Measurements from ENCODE around the gene ZBTB25. TPM values are rescaled to one million over a fixed set of nuclear protein-coding genes. Genes with fewer than 3 reads are reported as not detected.

The ZBTB25 gene
- polyA plus RNA-seq, 1 experiment: 6.1 TPM

DNA sequence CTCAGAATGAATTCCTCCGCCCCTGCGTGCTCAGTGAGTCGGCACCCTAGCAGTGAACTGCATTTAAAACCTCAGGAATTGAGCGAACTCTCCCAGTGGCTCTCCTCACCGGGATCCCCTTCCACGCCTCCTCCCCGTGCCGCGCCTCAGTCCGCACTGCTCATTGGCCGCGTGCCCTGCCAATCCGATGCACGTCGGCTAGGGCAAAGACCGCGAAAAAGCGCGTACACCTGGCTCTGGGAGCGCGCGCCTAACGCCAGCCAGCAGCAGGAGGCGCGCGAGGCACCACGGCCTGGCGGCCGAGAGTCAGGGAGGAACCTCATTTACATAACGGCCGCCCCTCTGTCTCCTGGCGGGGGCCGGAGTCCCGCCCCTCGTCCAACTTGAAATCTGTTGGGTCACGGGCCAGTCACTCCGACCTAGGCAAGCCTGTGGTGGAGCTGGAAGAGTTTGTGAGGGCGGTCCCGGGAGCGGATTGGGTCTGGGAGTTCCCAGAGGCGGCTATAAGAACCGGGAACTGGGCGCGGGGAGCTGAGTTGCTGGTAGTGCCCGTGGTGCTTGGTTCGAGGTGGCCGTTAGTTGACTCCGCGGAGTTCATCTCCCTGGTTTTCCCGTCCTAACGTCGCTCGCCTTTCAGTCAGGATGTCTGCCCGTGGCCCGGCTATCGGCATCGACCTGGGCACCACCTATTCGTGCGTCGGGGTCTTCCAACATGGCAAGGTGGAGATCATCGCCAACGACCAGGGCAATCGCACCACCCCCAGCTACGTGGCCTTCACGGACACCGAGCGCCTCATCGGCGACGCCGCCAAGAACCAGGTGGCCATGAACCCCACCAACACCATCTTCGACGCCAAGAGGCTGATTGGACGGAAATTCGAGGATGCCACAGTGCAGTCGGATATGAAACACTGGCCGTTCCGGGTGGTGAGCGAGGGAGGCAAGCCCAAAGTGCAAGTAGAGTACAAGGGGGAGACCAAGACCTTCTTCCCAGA lies 36.9 kb upstream of the ZBTB25 start, which contains the start of gene HSPA2:
Gene HSPA2, plus strand, starts transcription at position 534 of the 995 bp plus-strand sequence. Its CDS starts 109 bp downstream, at position 643.
- ChIA-PET CTCF (interaction anchor here (0.6 to 7.9 kb wide), 25 partner anchors 10 to 224 kb away, joined by 3 to 91 read pairs (median 3); no protein-coding TSS in a partner anchor), POLR2A (interaction anchor here (0.5 to 1.1 kb wide), 11 partner anchors 8 to 114 kb away, joined by 3 to 6 read pairs (median 4); partner anchors contain the start of gene ZBTB1)
- Histone ChIP-seq H3K27me3 (ENCODE audit: control insufficient read depth, insufficient read depth, low read length) (no peaks in the 10 kb centered on the region), H3K36me3 (ENCODE audit: control insufficient read depth, insufficient read depth, low read length) (no peaks in the 10 kb centered on the region), H3K4me3 (ENCODE audit: low read depth, low read length) (peak within 1 kb of the TSS; percentile 55)
- DNase-seq (ENCODE audit: low read depth): peak; percentile 96
- TF ChIP-seq, protein P1, sequence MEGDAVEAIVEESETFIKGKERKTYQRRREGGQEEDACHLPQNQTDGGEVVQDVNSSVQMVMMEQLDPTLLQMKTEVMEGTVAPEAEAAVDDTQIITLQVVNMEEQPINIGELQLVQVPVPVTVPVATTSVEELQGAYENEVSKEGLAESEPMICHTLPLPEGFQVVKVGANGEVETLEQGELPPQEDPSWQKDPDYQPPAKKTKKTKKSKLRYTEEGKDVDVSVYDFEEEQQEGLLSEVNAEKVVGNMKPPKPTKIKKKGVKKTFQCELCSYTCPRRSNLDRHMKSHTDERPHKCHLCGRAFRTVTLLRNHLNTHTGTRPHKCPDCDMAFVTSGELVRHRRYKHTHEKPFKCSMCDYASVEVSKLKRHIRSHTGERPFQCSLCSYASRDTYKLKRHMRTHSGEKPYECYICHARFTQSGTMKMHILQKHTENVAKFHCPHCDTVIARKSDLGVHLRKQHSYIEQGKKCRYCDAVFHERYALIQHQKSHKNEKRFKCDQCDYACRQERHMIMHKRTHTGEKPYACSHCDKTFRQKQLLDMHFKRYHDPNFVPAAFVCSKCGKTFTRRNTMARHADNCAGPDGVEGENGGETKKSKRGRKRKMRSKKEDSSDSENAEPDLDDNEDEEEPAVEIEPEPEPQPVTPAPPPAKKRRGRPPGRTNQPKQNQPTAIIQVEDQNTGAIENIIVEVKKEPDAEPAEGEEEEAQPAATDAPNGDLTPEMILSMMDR (IDR thresholded peaks at IDR 0.05; ENCODE audit: insufficient read depth, low read depth, low read length): peak; percentile 92

DNA sequence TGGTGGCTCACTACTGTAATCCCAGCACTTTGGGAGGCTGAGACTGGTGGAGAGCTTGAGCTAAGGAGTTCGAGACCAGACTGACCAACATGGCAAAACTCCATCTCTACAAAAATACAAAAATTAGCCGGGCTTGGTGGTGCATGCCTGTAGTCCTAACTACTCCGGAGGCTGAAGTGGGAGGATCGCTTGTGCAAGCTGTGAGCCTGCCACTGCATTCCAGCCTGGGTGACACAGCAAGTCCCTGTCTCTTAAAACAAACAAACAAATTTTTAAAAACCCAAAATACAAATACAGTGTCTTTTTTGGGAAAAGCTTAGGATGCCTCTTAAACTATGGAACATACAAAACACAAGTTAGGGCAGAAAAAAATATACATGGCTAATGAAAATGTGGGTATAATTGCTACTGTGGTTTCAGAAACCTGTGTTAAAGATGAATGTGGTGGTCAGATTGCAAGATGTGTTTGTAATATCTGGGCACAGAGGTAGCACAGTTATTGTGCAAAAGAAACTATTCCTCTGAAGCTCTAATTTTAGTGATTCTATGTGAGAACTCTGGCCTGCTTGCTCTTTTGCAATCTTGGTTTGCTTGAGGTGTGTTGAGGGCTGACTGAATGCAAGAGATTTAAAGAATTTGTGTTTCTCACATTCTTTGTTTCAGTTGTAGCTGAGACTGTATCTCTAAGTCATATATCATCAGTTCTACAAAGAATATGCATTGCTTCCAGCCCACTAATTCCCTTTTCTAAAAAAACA lies 33.0 kb upstream of the ZBTB25 start:
- DNase-seq (ENCODE audit: low read depth): peak; percentile 33
- ChIA-PET CTCF (interaction anchor here (0.6 to 7.9 kb wide), 9 partner anchors 12 to 351 kb away, joined by 3 to 91 read pairs (median 5); no protein-coding TSS in a partner anchor), POLR2A (no interaction called here)
- Histone ChIP-seq H3K27me3 (ENCODE audit: control insufficient read depth, insufficient read depth, low read length) (no peaks in the 10 kb centered on the region), H3K36me3 (ENCODE audit: control insufficient read depth, insufficient read depth, low read length) (no peaks in the 10 kb centered on the region), H3K4me3 (ENCODE audit: low read depth, low read length) (no peak overlapping the region)
- TF ChIP-seq, protein P1 (IDR thresholded peaks at IDR 0.05; ENCODE audit: insufficient read depth, low read depth, low read length): no peak

DNA sequence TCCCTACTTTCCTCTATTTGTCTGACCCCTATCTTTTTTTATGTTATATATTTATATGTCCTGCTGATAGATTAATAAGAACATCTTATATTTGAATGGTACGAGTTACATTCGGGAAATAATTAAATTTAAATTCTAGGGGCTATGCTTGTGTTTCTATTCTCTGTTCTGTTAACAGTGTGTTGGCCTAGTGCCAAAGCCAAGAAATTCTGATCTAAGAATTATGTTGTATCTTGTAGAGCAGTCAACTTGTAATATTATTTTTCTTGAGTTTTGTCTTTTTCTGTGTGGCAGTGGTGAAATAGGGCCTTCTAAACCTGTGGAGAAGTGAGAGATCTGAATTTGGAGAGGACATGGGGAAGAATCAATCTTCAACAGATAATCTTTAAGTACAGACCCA lies 27.9 kb upstream of the ZBTB25 start:
- Histone ChIP-seq H3K4me3 (ENCODE audit: low read depth, low read length) (no peak overlapping the region), H3K27me3 (ENCODE audit: control insufficient read depth, insufficient read depth, low read length) (no peaks in the 10 kb centered on the region), H3K36me3 (ENCODE audit: control insufficient read depth, insufficient read depth, low read length) (no peaks in the 10 kb centered on the region)
- ChIA-PET CTCF (no interaction called here), POLR2A (no interaction called here)
- TF ChIP-seq, protein P1 (IDR thresholded peaks at IDR 0.05; ENCODE audit: insufficient read depth, low read depth, low read length): no peak
- no peak for DNase-seq (ENCODE audit: low read depth)

DNA sequence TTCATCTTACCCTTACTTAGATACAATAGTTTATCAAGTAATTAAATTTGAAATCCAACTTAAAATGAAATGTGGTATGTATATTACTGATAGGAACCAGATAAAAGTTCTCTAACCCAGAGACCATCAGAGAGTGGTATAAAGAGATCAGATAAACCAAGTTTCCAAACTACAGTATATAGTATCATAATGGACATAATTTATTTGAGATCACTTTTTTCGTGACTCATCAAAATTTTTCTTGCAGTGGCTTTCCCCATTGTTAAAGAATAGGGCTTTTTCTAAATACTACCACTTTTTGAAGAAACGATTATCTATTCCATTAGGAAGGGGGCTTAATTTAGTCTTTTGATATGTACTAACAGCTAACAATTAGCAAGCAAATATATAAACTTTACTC lies 21.7 kb upstream of the ZBTB25 start:
- CTCF ChIA-PET: interaction anchor here (0.7 to 1.9 kb wide), 3 partner anchors 9 to 16 kb away, joined by 3 to 9 read pairs (median 4); no protein-coding TSS in a partner anchor
- DNase-seq (ENCODE audit: low read depth): no peak
- H3K27me3 ChIP-seq (ENCODE audit: control insufficient read depth, insufficient read depth, low read length): no peaks in the 10 kb centered on the region
- no peak overlapping the region for H3K4me3 ChIP-seq (ENCODE audit: low read depth, low read length)
- TF ChIP-seq, protein P1 (IDR thresholded peaks at IDR 0.05; ENCODE audit: insufficient read depth, low read depth, low read length): no peak
- POLR2A ChIA-PET: no interaction called here
- H3K36me3 ChIP-seq (ENCODE audit: control insufficient read depth, insufficient read depth, low read length): 0 out of 2 replicates have a peak, but pooled peaks cover 4% of the 10 kb centered on the region
